Stimulated activated CD4-positive, alpha-beta T cell treated with anti-CD3 and anti-CD28 coated beads, Interleukin-4, amount 100 ng/mL, for 1 hour (primary cell): Measurements from ENCODE around the gene WWOX.

Experiments
- DNase-seq: peaks from one replicate; pipeline ENCODE4 v3.0.0-alpha.2; 2020

Gene WWOX

GRCh38 chr16:79097166-79097565 lies 997.7 kb downstream of the WWOX start:
- no peak for DNase-seq

GRCh38 chr16:79097771-79098170 lies 998.3 kb downstream of the WWOX start:
- no peak for DNase-seq

DNA sequence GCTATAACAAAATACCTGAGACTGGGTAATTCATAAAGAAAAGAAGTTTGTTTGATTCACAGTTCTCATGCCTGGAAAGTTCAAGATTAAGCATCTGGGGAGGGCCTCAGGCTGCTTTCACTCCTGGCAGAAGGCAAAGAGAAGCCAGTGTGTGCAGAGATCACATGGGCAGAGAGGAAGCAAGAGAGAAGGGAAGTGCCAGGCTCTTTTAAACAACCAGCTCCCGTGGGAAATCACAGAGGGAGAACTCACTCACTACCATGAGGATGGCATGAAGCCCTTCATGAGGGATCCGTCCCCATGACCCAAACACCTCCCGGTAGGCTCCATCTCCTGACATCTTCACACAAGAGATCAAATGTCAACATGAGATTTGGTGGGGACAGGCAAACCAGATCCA lies 999.5 kb downstream of the WWOX start:
- no peak for DNase-seq

DNA sequence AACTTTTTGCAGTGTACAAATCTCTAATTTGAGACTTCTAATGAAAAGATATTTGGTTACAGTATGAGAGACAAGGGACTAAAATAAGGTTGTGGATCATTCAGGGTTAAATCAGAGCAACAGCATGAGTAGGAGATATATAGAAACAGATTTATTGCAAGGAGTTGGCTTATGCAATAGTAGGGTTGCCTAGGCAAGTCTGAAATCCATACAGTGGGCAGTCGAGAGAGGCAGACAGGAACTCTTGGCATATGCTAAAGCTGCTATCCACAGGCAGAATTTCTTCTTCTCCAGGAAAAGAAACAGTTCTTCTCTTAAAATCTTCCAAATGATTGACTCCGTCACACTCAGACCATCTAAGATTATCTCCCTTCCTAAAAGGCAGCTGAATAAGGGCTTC lies 1000.3 kb downstream of the WWOX start:
- DNase-seq, result no peak

DNA sequence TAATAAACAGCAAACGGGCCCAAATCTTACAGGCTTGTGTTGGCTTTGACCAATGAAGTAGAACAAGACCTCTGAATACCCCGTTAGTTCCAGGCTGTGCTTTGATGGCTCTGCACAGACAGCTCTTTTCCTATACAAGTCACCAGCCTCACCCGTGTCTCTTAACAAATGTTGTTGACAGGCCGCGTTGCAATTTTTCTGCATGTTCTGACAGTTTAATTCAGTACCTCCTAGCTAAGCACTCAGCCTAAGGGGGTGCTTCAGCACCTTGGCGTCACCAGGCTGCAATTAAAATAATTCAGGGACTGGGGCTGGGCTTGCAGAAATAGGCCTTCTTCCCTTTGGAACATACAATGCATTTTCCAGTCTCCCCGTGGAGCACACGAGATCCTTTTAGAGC lies 1001.0 kb downstream of the WWOX start:
- DNase-seq, result no peak

DNA sequence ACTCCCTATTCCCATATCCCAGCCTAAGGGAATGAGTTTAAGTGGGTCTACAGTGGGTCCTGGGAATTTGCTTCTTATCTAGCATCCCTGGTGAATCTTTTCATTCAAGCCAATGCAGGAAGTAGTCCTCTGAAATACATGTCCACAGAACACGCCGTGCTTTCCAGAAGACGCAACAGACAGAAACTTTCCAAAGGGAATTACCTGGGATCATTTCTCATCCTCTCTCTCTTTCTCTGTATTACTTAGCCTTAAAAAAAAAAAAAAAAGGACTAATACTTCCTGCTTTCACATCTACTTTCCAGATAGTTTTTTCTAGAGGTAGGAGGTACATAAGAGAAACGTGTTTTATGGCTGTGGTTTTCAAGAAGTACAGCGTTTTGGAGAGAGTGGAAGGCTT lies 1002.0 kb downstream of the WWOX start:
- DNase-seq, result no peak

GRCh38 chr16:79104567-79104966 lies 1005.1 kb downstream of the WWOX start:
- no peak for DNase-seq

DNA sequence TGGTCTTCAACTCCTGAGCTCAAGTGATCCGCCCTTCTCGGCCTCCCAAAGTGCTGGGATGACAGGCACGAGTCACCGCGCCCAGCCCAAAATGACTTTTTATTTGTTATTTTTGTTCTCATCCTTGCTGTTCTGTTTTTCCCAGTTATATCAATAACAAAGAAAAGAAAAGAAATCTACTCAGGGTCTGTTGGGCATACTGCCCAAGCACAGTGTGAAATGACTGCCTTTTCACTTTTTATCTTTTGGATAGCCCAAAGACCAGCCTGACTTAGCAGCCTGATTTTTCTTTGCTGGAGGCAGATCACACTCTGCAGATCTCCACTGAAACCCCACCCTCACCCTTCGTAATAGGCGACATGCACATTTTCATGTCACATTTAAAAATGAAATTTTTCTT lies 1007.8 kb downstream of the WWOX start:
- DNase-seq, result no peak

GRCh38 chr16:79109771-79110170 lies 1010.3 kb downstream of the WWOX start:
- no peak for DNase-seq

- DNase-seq, result no peak
Measured at GRCh38 chr16:79110242-79110641, 1010.8 kb downstream of the WWOX start.

GRCh38 chr16:79110953-79111352 lies 1011.5 kb downstream of the WWOX start:
- DNase-seq, result no peak

DNA sequence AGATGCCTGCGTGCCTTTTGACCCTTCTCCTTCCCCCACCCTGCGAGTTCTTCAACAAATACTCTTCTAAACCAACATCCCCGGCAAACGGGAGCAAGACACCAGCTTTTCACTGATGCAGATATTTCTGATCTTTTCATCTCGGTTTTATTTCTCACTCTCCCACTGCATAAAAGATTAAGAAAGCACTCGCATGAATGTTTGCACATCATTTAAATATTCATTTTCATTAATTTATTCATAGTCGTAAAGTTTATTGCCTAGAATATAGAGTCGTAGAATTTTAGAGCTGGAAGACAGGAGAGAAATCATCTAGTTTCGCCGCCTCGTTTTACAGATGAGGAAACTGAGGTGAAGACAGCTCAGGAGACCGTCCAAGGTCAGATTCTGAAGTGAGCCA lies 1013.0 kb downstream of the WWOX start:
- no peak for DNase-seq

GRCh38 chr16:79113826-79114225 lies 1014.4 kb downstream of the WWOX start:
- DNase-seq, result no peak

DNA sequence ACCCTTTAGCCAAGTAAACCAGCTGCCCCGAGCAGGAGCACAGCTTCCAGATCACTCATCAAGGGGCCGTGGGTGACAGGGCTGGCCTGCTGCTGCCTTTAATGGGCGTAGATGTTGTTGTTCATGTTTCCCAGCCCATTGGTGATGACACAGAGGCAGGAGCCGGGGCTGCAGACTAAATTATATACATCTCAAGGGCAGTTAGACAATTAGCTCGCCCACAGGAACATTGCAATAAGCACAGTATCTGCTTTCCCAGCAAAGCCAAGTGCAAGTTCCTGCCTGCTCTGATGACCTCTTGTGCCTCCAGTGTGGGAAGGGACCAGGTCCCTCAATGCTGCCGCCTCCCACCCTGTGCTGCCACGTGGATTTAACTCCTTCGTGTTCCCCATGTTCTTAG lies 1015.3 kb downstream of the WWOX start:
- no peak for DNase-seq

DNA sequence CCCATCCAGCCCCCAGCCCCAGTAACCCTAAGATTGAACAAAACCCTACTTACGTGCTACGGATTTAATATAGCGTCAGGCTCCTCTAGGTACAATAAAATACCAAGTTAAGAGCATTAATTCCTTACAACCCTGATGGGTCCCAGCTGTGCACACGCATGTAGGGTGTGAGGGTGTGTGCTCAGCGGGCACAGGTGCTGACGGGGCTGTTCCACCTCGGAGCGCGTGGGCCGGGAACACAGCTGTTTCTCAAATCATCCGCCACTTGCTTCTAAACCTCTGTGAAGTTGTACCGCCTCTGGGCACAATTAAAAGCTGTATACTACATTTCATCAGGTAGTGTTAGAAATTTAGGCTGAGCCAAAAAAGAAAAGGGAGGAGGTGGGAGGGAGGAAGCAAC lies 1022.5 kb downstream of the WWOX start:
- DNase-seq, result no peak

GRCh38 chr16:79122343-79122742 lies 1022.9 kb downstream of the WWOX start:
- DNase-seq, result no peak

DNA sequence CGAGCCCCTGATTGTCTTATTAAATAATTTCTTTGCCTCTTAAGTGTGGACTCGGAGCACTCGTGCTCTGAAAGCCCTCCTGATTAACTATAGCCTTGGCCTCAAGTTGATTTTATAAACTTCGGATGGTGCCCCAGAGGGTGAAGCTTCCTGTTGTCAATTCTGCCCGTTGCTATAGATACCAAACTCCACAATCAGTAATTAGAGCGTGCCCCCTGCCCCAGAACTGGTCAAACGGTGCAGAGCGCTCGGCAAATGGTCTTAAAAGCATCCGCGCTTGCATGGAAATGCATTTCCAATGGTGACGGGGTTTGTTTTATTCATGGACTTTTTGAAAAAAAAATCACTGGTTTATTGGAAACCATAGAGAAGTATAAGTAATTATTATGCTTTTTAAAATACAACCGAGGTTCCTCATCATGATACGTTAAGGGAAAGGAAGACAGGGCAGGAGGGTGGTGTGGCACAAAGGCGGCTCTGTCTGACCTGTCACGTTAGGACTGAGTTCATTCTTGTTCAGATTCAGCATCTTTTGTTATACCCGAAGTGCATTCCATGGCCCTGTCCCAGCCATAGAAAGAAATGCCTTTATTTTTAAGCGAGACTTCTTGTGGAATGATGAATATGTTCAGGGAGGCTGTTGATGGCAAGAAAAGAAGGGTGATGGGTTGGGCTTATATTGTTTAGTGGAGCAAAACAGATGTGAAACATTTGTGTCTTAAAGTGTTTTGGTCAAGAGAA lies 1024.7 kb downstream of the WWOX start:
- no peak for DNase-seq

- no peak for DNase-seq
Measured at GRCh38 chr16:79127766-79128165, 1028.3 kb downstream of the WWOX start.

- DNase-seq, result no peak
Measured at GRCh38 chr16:79128706-79129105, 1029.3 kb downstream of the WWOX start.

GRCh38 chr16:79130616-79131015 lies 1031.2 kb downstream of the WWOX start:
- DNase-seq, result no peak

DNA sequence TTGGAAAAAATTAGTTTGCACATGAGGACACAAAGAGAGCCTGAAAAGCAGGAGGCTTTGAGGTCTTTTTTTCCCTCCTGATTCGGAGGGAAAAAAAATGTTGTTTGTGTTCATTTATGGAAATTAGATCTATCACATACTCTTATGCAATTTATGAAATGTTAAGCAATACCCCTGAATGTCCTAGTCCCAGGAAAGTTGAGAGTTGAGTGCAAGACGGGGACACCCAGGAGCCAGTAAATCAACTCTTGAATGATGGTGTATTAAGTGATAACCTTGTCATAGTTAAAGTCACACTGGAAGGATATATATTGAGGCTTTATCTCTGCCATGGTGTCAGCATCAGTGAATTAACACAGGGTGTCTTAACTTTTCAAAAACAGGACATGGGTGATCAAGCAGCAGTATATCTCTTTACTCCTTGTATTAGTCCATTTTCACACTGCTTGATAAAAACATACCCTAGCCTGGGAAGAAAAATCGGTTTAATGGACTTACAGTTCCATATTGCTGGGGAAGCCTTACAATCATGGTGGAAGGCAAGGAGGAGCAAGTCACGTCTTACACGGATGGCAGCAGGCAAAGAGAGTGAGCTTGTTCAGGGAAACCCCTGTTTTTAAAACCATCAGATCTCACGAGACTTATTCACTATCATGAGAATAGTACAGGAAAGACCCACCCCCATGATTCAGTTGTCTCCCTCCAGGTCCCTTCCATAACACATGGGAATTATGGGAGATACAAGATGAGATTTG lies 1032.0 kb downstream of the WWOX start:
- no peak for DNase-seq

DNA sequence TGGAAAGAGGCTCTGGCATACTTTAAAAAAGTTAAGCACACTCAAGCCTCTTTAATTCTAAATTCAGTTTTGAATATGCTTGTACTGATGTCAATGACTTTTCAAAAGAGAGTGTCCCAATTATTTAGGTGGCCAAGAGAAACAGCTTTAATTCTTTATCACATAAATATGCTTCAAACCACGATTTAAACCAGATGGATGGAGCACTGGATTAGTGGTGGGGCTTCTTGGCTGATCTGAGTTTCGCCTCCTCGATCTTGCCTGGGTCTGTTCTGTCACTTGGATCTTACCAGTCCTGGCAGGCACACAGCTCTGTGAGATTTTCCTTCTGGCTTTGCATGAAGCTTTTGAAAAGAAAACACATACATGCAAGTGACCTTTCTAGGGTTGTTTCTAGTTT lies 1033.2 kb downstream of the WWOX start:
- no peak for DNase-seq

DNA sequence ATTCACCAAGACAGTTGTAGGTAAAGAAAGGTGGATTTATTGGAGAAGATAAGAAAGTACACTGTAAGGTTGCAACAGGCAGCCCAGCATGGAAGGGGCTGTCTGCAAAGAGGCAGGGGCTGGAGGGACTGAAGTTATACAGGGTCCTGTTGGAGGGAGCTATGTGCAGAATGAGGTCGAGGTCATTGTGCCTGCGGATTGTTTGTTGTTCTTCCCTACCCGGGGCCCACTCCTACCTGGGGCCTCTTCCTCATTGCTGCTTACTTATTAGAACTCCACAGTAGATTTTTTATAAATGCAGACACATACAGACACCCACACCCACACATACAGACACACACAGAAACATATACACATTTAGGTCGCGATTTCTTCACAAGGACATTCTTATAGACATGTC lies 1034.8 kb downstream of the WWOX start:
- no peak for DNase-seq

DNA sequence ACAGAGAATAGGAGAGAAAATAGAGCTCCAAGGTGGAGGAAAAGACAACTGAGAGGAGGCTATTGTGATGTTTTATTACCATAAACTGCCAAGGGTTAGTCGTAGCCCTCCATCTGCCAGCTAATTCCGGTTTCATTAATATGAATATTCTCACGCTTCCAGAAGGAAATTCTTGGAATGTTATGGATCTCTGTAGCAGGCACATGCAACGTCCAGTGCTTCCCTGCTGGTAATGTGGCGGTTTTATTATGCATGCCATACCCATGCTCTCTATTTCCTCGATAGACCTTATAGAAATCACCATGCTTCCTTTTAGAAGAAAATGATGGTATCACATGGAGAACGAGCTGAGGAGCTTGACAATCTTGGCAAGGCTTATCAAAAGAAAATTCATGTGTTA lies 1037.5 kb downstream of the WWOX start:
- no peak for DNase-seq

DNA sequence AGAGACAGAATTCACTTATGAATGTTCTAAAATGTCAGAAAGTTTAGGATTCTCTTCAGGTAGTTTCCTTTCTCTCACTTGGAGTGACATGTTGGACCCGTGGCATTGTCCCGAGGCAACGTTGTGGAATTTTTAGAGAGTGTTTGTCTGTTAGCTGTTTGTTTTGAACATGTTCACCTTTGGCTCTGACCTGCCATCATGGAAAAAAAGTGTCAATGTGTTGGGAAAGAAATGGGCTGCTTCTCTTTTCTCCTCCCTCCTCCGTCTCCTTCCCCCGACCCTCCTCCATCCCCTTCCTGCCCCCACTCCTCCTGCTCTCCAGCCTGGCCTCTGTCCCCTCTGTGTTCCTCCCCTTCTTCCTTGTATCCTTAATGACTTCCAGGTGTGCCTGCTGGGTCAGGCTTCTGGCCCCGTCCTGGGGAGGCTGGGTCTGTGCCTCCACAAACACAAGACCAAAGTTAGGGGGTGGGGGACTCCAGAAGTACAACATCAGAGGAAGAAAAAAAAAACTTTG lies 1038.0 kb downstream of the WWOX start:
- no peak for DNase-seq
